Measurements from ENCODE around the gene AHSG.
"Not testable (repeated sequence)": the region's sequence is repeated elsewhere in the genome, so short reads cannot be mapped to it uniquely, and the experiment has no call there.

Gene AHSG, protein sequence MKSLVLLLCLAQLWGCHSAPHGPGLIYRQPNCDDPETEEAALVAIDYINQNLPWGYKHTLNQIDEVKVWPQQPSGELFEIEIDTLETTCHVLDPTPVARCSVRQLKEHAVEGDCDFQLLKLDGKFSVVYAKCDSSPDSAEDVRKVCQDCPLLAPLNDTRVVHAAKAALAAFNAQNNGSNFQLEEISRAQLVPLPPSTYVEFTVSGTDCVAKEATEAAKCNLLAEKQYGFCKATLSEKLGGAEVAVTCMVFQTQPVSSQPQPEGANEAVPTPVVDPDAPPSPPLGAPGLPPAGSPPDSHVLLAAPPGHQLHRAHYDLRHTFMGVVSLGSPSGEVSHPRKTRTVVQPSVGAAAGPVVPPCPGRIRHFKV

DNA sequence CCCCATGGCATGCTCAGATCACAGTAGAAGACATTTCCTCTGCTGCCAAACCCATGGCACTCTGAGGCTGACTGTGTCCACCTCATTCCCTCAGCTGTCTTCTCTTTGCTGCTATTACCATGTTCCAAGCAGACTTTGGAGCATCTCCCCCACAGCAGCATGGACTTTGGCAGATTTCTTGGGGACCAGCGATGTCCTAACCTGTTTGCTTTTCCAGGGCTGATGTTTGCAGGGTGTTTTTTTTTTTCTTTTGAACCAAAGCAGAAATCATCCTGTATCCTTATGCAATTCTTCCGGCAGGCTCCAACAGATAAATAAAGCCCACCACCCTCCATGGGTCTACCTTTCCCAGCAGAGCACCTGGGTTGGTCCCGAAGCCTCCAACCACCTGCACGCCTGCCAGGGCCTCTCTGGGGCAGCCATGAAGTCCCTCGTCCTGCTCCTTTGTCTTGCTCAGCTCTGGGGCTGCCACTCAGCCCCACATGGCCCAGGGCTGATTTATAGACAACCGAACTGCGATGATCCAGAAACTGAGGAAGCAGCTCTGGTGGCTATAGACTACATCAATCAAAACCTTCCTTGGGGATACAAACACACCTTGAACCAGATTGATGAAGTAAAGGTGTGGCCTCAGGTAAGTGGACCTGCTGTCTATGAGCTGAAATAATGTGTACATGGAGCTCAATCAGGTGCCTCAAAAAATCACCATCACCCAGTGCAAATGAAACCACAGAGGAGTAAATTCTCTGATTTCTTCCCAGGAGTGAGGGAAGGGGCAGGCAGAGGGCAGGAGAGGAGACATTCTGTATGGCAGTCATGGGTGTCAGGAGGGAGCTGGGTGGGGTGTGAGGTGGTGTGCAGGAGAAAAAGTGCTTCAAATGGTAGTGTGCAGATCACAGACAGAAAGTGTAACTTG lies at the start of gene AHSG:
AHSG (plus strand) TSS at position 340 of the 916 bp plus-strand sequence; CDS start at position 422, 82 bp downstream.
- DNase-seq = no peak

DNA sequence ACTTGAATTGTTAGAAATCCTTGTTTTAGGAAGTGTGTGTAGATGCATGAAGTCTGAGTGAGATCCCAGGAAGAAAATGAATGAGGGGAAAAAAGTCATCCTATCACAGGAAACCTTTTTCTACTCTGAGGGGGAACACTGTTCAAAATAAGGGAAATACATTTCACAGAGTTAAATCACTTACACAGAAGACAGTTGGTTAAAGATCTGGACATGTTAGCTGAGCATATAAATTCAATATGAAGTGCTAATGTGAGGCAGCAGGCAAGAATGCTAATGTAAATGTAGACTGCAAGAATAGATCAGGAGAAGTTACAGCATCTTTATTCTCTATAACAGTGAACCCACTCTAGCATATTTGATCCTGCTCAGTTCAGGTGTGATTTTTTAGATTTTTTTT lies 48.3 kb upstream of the AHSG start:
- no peak for DNase-seq

DNA sequence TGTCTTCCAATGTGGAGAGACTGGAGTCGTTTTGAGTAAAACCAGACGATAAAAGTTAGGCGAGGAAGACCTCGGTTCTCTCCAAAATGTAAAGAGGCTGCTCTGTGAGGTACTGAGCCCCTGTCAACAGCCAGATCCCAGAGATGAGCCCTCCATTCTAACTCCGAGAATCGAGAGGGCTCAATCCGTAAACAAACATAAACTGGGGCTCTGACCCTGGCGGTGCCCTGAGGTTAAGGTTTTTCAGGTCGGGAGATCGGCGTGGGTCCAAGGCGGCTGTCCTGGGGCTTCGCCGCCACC lies 46.1 kb upstream of the AHSG start:
- DNase-seq = no peak

DNA sequence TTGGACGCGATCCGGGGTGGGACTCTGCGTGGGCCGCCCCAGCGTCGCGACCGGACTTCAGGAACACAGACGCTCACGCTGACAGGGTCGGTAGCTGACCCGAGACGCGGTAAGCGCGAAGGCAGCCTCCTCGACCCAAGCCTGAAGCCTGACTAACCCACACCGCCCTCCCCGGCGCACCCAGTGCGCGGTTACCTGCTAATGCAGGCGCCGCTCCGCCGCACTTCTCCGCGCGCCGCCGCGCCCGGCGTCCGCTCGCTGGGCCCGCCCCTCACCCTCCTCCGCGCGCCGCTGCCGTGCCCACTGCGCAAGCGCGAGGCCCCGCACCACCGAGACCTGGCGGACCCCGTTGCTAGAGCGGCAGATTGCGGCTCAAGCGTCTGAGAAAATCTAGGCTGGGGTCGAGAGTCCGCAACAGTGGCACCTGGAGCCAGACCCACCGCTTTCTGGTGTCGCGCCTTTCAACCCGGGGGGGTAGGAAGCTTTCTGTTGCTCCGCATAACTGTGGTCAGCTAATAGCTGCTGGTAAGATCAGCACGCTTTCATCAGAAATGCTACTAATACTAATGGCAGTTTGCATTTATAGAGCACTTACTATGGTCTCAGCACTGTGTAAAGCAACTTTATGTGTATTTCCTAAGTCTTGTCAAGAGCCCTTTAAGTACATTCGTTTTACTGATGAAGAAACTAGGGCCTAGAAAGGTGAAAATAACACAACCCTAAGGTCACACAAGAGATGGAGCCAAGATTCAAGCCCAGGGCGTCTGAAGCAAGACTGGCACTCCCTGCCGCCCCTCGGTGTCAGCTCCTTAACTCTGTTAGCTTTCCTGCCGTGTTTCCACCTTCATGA lies 45.6 kb upstream of the AHSG start, which contains the start of gene TBCCD1:
TBCCD1 (minus strand) TSS at position 268 of the 850 bp plus-strand sequence. CDS start 3,010 bp downstream, outside the sequence.
- peak; percentile 97 for DNase-seq

DNA sequence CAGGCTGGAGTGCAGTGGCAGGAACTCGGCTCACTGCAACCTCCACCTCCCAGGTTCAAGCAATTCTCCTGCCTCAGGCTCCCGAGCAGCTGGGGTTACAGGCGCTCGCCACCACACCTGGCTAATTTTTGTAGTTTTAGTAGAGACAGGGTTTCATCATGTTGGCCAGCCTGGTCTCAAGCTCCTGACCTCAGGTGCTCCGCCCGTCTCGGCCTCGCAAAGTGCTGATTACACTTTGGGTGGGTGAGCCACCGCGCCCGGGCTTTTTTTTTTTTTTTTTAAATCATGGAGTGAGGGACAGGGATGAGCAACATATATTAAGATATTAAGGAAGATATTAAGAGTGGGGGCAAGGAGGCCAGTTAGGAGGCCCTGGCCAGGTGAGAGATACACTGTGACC lies 43.5 kb upstream of the AHSG start:
- DNase-seq = not testable (repeated sequence)

DNA sequence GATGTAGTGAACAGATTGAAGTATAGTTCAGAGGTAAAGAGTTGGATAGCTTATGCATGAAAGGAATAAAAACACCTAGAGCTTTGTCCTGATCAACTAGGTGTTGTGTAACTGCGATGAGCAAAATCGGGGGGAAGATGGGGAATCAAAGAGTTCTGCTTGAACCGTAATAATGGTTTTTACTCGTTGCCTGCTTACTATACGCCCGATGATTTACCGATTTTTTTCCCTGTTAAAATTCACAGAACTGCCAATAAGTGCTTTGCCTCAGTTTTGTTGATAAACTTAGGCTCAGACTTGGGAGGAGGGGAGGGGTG lies 43.1 kb upstream of the AHSG start:
- DNase-seq = no peak

DNA sequence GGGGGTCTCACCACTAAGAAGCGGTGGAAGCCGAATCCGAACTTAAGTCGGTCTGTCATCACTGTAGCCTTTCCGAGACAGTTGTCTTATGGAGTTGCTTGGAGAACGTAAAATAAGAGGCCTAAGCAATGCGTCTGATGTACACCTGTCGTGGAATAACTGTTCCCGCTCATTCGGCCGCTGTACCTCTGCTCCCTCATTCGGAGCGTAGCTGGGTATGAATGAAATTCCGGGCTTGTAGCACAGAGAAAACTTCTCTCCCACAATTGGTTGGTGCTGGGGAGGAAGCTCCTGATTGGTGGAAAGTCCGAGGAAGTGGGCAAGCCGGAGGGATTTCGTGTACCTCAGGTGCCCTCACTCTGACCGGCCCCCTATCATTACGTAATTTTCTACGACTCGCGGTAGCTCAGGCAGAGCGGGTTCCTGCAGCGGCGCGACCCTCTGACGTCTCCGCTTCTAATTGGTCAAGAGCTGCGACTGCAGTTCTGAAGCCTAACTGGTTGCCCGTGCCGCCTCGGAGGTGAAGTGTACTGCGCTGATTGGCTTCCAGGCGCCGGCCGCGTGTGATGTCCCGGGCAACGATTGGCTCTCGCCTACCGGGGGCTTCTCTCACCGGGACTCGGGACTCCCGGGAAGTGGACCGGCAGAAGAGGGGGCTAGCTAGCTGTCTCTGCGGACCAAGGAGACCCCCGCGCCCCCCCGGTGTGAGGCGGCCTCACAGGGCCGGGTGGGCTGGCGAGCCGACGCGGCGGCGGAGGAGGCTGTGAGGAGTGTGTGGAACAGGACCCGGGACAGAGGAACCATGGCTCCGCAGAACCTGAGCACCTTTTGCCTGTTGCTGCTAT lies 42.5 kb upstream of the AHSG start, which contains the start of gene DNAJB11:
DNAJB11 (plus strand) TSS at position 625 of the 845 bp plus-strand sequence; CDS start at position 803, 178 bp downstream.
- DNase-seq = peak; percentile 99

DNA sequence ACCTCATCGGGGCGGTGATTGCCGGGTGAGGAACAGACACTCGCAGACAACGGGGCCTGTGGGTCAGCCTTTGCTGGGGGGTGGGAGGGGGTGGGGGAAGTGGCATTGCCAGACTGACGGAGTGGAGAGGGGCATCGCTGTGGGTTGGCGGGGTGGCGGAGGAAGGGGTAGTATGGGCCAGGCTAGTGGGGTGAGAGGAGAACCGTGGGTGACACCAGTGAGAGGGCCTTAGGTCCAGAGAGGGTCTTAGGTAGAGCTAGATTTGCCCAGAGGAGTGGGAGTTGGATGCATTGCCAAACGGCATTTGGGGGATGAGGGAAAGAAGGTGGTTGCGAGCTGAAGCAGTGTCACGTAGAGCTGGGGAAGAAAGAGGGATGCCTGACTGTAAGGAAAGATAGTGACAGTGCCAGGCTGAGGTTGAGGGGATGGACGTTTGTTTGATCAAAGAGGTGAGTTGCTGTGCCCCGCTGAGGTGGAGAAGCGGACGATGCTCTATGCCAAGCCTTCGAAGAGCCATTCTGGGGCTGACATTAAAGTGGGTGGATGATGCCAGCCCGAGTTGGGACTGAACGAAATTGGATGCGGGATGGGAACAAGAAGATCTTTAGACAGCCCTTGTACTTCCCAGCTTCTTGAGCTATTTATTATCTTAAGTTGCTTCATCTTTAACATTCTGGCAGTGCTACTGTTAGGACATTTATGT lies 41.8 kb upstream of the AHSG start:
- peak; percentile 11 for DNase-seq

DNA sequence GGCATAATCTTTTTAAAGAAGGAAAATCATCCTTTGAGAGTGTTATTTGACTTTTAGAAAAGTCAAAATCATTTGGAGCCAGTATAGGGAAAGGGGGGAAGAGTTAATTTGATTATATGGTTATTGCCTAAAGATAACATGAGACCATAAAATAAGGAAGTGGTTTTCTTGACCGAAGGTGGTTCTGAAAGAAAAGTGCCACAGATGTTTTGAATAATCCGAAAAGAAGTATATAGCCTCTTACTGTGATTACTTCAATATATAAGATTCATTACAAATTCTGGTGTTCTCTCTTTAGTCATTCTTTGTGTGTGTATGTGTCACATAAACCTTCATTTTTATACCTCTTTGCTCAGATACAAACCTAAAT lies 41.2 kb upstream of the AHSG start:
- DNase-seq = no peak

DNA sequence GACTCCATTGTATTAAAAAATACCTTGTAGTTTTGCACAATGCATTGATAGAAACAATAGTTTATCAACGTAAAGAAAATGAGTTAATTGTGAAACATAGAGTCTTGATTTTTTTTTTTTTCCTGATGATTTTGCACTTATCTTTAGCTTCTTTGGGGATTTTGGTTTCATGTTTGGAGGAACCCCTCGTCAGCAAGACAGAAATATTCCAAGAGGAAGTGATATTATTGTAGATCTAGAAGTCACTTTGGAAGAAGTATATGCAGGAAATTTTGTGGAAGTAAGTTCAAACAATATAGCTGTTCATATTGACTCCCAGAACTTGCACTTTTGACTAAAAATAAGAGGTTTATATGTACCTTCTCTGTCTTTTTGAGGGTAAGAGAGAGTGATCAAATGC lies 35.3 kb upstream of the AHSG start:
- DNase-seq = no peak

DNA sequence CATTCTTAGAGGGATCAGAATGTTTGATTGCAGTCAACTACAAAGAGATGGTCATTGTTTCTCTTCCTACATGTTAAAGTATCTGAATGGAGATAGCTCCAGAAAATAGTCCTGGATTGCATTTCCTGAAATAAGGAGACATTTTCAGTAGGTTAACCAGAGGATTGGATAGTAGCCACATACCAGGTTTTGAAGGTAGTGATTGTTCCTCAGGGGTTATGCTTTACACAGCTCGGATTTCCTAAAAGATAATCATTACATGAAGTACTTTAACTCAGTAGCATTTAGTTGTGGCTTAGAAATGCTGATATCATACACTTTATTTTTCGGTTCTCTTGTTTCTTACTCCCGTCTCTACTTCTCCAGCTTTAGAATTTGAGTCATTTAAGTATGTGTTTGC lies 32.1 kb upstream of the AHSG start:
- no peak for DNase-seq

DNA sequence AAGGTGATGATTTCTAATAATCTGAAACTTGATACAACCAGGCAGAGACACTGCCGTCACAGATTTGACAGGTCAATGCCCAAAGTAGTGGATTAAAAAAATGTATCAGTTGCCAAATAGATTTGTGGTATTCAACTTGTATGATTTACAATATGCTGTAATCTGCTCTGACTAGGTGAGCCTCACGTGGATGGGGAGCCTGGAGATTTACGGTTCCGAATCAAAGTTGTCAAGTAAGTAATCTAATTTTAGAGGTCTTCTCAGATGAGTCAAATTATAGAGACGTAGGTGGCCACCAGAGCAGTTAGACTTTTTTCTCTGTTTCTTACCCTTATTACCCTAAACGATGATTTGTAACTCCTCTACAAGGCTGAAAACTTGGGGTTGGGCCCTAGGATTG lies 30.3 kb upstream of the AHSG start:
- no peak for DNase-seq

DNA sequence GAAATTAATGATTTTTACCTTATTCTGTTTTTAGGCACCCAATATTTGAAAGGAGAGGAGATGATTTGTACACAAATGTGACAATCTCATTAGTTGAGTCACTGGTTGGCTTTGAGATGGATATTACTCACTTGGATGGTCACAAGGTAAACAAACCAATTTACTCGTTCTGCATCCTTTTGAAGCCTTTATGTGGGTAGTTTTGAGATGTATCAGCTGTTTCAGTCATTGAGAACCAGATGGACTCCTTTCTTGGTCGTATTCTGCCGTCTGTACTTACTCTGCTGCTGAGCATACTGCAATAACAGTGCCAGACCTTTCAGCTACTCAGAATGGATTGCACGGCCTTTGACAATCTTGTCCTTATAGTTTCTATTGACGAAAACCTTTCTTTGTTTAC lies 29.0 kb upstream of the AHSG start:
- DNase-seq = no peak

DNA sequence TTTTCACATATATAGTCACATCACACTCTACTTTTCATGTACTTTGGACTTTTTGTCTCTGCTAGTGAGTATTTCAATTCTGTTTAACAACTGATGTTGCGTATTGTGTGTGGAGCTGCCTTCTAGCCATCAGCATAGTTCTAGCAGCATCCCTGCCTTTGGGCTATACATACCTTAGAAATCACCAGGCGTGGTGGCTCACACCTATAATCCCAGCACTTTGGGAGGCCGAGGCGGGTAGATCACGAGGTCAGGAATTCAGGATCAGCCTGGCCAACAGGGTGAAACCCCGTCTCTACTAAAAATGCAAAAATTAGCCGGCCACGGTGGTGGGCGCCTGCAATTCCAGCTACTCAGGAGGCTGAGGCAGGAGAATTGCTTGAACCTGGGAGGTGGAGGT lies 26.6 kb upstream of the AHSG start:
- DNase-seq = not testable (repeated sequence)

DNA sequence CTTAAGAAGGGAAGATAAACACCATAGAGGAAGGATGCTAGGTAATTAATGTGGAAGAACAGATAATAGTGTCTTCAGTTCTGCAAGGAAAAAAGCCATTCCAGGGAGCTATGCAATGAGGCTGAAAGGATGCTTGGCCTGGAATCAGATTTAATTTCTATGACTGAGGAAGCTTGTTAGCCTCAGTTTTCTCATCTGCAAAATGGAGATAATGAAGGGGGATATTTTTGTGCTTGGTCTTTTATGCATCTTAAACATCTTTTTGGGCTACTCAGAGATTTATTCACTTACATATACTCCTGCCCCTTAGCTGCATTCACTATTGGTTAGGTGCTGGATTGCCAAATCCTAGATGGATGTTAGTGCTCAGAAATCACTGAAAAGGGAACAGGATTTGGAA lies 25.7 kb upstream of the AHSG start:
- DNase-seq = no peak

DNA sequence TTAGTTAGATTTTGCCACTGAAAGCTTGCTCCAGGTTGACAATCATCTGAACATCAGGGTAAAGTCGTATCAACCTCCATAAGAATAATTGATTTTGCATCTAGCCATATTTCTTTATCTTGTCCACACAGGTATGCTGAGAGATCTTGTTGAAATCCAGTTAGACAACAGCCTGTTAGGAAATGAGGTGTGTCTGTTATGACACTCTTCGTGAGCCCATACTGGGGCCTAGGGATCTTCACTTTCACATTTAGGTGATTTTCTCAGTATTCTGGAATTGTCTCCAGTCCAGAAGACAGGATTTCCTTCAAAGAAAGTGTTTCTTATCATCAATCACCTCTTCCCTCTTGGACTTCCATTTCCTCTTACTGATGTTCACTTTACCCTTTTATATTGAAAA lies 24.2 kb upstream of the AHSG start:
- no peak for DNase-seq

DNA sequence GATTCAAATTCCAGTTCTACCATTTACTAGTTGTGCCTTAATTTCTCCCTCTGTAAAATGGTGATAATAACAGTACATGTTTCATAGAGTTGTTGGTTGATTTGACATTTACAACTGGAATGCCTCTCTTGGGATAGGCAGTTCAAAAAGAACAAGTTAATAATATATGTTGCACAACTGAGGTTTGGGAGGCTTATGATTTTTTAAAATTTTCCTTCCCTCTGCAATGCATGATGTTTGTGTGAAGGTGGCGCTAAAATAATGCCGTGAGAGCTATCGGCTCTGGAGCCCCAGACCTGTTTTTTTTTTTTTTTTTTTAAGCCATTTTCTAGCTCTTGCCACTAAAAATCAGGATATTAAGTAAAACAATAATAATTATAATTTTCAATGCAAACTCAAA lies 23.7 kb upstream of the AHSG start:
- no peak for DNase-seq

DNA sequence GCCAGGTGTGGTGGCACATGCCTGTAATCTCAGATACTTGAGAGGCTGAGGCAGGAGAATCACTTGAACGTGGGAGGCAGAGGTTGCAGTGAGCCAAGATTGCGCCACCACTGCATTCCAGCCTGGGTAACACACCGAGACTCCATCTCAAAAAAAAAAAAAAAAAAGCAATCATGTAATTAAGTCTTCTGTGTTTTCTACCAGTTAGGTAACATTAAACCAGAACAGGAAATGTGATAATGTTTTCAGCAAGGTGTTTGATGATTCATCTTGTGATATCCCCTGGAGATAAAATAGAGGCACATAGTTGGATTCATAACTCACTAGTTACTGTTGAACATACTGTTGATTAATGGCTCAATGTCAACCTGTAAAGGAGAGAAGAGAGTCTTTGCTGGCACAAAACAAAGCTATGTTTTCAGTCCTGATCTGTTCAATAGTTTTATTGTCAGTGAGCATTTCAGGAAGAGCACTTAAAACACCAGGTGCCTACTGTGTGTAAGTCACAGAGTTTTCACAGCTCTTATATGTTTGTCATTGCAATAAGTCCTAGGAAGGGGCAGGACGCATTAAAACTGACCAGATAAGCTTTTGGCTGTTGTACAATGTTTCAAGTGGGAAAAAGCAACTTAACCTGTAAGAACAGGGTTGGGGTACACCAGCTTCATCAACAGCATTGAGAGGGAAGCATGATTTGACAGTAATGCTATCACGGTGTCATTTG lies 22.8 kb upstream of the AHSG start:
- peak; percentile 40 for DNase-seq

DNA sequence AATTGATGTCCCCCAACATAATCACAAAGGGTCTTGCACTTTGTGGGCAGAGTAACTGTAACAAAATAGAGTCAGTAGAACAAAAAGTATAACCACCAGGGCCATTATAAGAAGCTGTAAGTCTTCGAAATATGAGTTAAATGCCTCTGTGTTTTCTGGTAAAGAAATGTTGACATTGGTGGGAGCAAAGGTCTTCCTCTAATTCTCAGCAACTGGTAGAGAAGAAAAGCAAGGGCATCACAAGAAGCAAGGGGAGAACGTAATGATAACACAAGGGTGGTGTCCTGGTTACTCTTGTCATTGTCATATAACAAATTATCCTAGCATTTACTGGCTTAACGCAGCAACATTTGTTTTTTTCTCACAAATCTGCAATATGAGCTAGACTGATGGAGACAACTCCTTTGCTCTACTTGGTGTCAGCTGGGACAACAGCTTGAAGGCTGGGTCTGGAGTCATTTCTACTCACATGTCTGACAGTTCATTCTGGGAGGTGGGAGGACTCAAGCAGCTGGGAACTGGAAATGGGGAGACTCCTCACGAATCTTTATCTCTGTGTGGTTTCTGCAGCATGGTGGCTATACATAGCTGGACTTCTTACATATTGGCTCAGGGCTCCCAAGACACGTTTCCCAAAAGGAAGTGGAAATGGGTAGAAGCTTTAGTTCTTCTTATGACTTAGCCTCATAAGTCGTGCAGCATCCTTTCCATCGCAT lies 22.1 kb upstream of the AHSG start:
- DNase-seq = no peak

DNA sequence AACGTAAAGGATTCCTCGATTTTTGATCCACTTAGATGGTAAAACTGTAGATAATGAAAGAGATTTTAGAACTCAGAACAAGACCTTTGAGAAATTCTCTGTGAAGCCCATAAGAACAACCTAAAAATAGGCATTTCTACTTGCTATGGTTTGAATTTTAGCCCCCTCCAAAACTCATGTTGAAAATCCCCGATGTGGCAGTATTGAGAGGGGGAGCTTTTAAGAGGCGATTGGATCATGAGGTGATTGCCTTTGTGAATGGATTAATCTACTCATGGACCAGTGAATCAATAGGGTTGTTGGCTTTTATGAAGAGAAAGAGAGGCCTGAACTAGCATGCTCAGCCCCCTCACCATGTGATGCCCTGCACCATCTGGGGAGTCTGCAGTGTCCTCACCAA lies 20.2 kb upstream of the AHSG start:
- no peak for DNase-seq
